ENCODE measurements around the gene NCOA3.

NCOA3 gene

GRCh38 chr20:47605673-47606413 lies 104.2 kb downstream of the NCOA3 start:
- no peak for DNase-seq

- peak; percentile 70 for DNase-seq
Observed at GRCh38 chr20:47606414-47606982, 104.8 kb downstream of the NCOA3 start.

GRCh38 chr20:47606983-47607613 lies 105.4 kb downstream of the NCOA3 start:
- no peak for DNase-seq

- DNase-seq = no peak
Observed at GRCh38 chr20:47609001-47609400, 107.3 kb downstream of the NCOA3 start.

GRCh38 chr20:47610247-47610944 lies 108.7 kb downstream of the NCOA3 start:
- no peak for DNase-seq

GRCh38 chr20:47610945-47611250 lies 109.2 kb downstream of the NCOA3 start:
- DNase-seq = no peak

GRCh38 chr20:47611785-47612184 lies 110.1 kb downstream of the NCOA3 start:
- no peak for DNase-seq

GRCh38 chr20:47612670-47613069 lies 111.0 kb downstream of the NCOA3 start:
- no peak for DNase-seq

GRCh38 chr20:47614703-47615309 lies 113.1 kb downstream of the NCOA3 start:
- no peak for DNase-seq

- no peak for DNase-seq
Observed at GRCh38 chr20:47618479-47618878, 116.8 kb downstream of the NCOA3 start.

- DNase-seq = peak; percentile 9
Observed at GRCh38 chr20:47620808-47621805, 119.4 kb downstream of the NCOA3 start.

- DNase-seq = no peak
Observed at GRCh38 chr20:47622118-47622665, 120.5 kb downstream of the NCOA3 start.

GRCh38 chr20:47623206-47623605 lies 121.5 kb downstream of the NCOA3 start:
- no peak for DNase-seq

- DNase-seq = no peak
Observed at GRCh38 chr20:47627540-47627939, 125.9 kb downstream of the NCOA3 start.

GRCh38 chr20:47629907-47630306 lies 128.2 kb downstream of the NCOA3 start:
- DNase-seq = no peak

- DNase-seq = no peak
Observed at GRCh38 chr20:47631078-47631477, 129.4 kb downstream of the NCOA3 start.

GRCh38 chr20:47635256-47635655 lies 133.6 kb downstream of the NCOA3 start:
- no peak for DNase-seq

GRCh38 chr20:47638851-47639250 lies 137.2 kb downstream of the NCOA3 start:
- DNase-seq = no peak

- no peak for DNase-seq
Observed at GRCh38 chr20:47642118-47642517, 140.4 kb downstream of the NCOA3 start.

GRCh38 chr20:47642624-47643023 lies 140.9 kb downstream of the NCOA3 start:
- no peak for DNase-seq

- no peak for DNase-seq
Observed at GRCh38 chr20:47645632-47646031, 143.9 kb downstream of the NCOA3 start.

- no peak for DNase-seq
Observed at GRCh38 chr20:47647994-47648393, 146.3 kb downstream of the NCOA3 start.
